SK-N-SH treated with all-trans-retinoic acid at 6 μM for 48 hours (cell line): ENCODE measurements around the gene DDX25.

Experiments
- ATAC-seq: fragments of 200-7000 bp; cut with Tn5 transposase; 3 replicates; pipeline ENCODE4 v1.9.1; 2020; ENCODE audit warnings: mild to moderate bottlenecking, moderate library complexity
- ARNTL ChIP-seq: fragments of 450-650 bp; formaldehyde crosslinking; IDR thresholded peaks from 2 replicates; pipeline ENCODE4 v1.5.0; 2020; ENCODE audit warnings: low read depth, mild to moderate bottlenecking, moderate library complexity, borderline replicate concordance
- CSDC2 ChIP-seq: fragments of 250-450 bp; sonication (Bioruptor Pico); IDR thresholded peaks from 2 replicates; pipeline ENCODE4 v1.5.0; 2020; ENCODE audit warnings: mild to moderate bottlenecking, moderate library complexity
- ESRRG ChIP-seq: fragments of 250-450 bp; sonication (Bioruptor Pico); IDR thresholded peaks from 2 replicates; pipeline ENCODE4 v1.6.1; 2021; ENCODE audit warnings: mild to moderate bottlenecking
- GLIS3 ChIP-seq: fragments of 250-450 bp; sonication (Bioruptor Pico); IDR thresholded peaks from 2 replicates; pipeline ENCODE4 v1.5.0; 2020; ENCODE audit warnings: mild to moderate bottlenecking, moderate library complexity
- ISL1 ChIP-seq: fragments of 250-450 bp; sonication (Bioruptor Pico); IDR thresholded peaks from 2 replicates; pipeline ENCODE4 v2.1.2; 2022; ENCODE audit warnings: mild to moderate bottlenecking, moderate library complexity
- OSR1 ChIP-seq: fragments of 250-450 bp; sonication (Bioruptor Pico); IDR thresholded peaks from 2 replicates; pipeline ENCODE4 v1.8.0; 2022; ENCODE audit warnings: moderate library complexity, mild to moderate bottlenecking, inconsistent platforms
- PPARA ChIP-seq: fragments of 250-450 bp; sonication (Bioruptor Pico); IDR thresholded peaks from 2 replicates; pipeline ENCODE4 v1.5.0; 2020; ENCODE audit warnings: mild to moderate bottlenecking, borderline replicate concordance
- RARB ChIP-seq: fragments of 250-450 bp; sonication (Bioruptor Pico); IDR thresholded peaks from 2 replicates; pipeline ENCODE4 v1.8.0; 2021; ENCODE audit warnings: mild to moderate bottlenecking, moderate library complexity
- SNAI2 ChIP-seq: fragments of 250-450 bp; sonication (Bioruptor Pico); IDR thresholded peaks from 2 replicates; pipeline ENCODE4 v1.5.0; 2020; ENCODE audit warnings: mild to moderate bottlenecking, moderate library complexity
- TCF4 ChIP-seq: fragments of 250-450 bp; sonication (Bioruptor Pico); IDR thresholded peaks from 2 replicates; pipeline ENCODE4 v1.8.0; 2021; ENCODE audit warnings: mild to moderate bottlenecking, moderate library complexity, borderline replicate concordance
- TOX ChIP-seq: fragments of 250-450 bp; sonication (Bioruptor Pico); IDR thresholded peaks from 2 replicates; pipeline ENCODE4 v1.8.0; 2021; ENCODE audit warnings: mild to moderate bottlenecking, moderate library complexity, borderline replicate concordance
- ZFP3 ChIP-seq: fragments of 250-450 bp; sonication (Bioruptor Pico); IDR thresholded peaks from 2 replicates; pipeline ENCODE4 v1.5.0; 2020; ENCODE audit warnings: mild to moderate bottlenecking, moderate library complexity
- ZFP30 ChIP-seq: fragments of 450-650 bp; formaldehyde crosslinking; IDR thresholded peaks from 2 replicates; pipeline ENCODE4 v1.5.0; 2022; ENCODE audit warnings: mild to moderate bottlenecking, moderate library complexity
- ZNF565 ChIP-seq: fragments of 450-650 bp; formaldehyde crosslinking; conservative IDR thresholded peaks from 2 replicates; pipeline ENCODE4 v1.5.0; 2020; ENCODE audit warnings: low read depth, mild to moderate bottlenecking, moderate library complexity
- ZNF70 ChIP-seq: fragments of 450-650 bp; formaldehyde crosslinking; IDR thresholded peaks from 2 replicates; pipeline ENCODE4 v1.5.0; 2020; ENCODE audit warnings: mild to moderate bottlenecking, moderate library complexity
- ZNF8 ChIP-seq: fragments of 450-650 bp; formaldehyde crosslinking; IDR thresholded peaks from 2 replicates; pipeline ENCODE4 v1.5.0; 2020; ENCODE audit warnings: mild to moderate bottlenecking, moderate library complexity
- TF ChIP-seq, protein P1 (sequence below): fragments of 250-450 bp; sonication (Bioruptor Pico); IDR thresholded peaks from 2 replicates; pipeline ENCODE4 v1.8.0; 2021; ENCODE audit warnings: low read depth, mild to moderate bottlenecking, moderate library complexity, borderline replicate concordance
- TF ChIP-seq, protein P2 (sequence below): fragments of 250-450 bp; sonication (Bioruptor Pico); IDR thresholded peaks from 2 replicates; pipeline ENCODE4 v1.5.0; 2020; ENCODE audit warnings: mild to moderate bottlenecking, moderate library complexity
- TF ChIP-seq, protein P3 (sequence below): fragments of 250-450 bp; sonication (Bioruptor Pico); IDR thresholded peaks from 2 replicates; pipeline ENCODE4 v1.8.0; 2020; ENCODE audit warnings: mild to moderate bottlenecking, moderate library complexity, borderline replicate concordance

The DDX25 gene

DNA sequence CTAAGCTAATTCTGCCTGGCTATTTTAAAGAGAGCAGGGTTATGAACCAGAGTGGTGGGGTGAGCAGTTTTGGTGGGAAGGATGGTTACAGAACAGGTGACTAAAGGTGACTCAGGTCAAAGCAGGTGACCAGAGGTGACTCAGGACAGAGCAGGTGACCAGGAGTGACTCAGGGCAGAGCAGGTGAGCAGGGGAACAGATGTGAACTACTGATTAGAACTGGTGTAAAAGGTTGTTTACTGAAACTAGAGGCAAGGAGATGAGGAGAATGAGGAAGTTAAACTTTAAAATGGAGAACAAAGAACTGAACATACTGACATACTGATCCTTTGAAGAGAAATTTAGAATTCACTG lies 32.2 kb upstream of the DDX25 start:
- TF ChIP-seq RARB (CRISPR knock-in tag) (no peak), TOX (CRISPR knock-in tag) (no peak), ZNF8 (CRISPR knock-in tag) (no peak), OSR1 (no peak), CSDC2 (no peak), ZFP30 (CRISPR knock-in tag) (no peak), ESRRG (no peak), TCF4 (CRISPR knock-in tag) (no peak), GLIS3 (CRISPR knock-in tag) (no peak), SNAI2 (CRISPR knock-in tag) (no peak), ARNTL (CRISPR knock-in tag) (no peak)
- TF ChIP-seq, protein P1, sequence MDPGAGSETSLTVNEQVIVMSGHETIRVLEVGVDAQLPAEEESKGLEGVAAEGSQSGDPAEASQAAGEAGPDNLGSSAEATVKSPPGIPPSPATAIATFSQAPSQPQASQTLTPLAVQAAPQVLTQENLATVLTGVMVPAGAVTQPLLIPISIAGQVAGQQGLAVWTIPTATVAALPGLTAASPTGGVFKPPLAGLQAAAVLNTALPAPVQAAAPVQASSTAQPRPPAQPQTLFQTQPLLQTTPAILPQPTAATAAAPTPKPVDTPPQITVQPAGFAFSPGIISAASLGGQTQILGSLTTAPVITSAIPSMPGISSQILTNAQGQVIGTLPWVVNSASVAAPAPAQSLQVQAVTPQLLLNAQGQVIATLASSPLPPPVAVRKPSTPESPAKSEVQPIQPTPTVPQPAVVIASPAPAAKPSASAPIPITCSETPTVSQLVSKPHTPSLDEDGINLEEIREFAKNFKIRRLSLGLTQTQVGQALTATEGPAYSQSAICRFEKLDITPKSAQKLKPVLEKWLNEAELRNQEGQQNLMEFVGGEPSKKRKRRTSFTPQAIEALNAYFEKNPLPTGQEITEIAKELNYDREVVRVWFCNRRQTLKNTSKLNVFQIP (CRISPR knock-in tag) = no peak
- ATAC-seq = no peak

DNA sequence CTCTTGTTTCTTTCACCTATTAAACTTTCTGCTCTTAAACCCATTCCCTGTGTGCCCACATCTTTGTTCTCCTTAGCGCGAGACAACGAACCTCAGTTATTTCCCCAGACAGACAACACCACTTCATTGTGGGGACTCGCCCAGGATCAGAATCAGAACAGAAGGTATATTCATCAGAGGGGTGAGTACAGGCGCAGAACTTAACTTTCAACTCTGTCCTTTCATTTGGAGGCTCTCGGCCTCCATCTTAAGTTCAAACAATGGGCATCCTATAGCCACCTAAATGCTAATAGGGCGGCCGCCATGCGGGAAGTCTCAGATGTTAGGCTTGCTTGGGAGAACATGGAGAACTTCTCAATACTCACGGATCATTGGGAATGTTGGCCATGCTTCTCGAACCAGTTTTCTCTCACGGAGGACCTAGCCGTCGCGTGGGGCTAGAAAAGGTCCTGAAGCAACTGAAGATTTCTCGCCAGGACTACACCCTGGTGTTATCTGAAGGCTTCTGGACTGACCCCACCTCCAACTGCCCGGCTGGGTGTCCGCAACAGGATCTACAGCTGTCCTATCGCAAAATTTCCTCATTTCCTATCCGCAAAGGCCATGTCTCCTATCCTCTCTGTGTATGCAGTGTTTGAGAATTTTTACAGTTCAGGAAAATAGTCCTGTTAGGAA lies 30.3 kb upstream of the DDX25 start:
- peak; percentile 64 for ATAC-seq
- TF ChIP-seq CSDC2 (no peak), ZNF70 (no peak), ZNF565 (CRISPR knock-in tag) (no peak), ARNTL (CRISPR knock-in tag) (no peak)
- TF ChIP-seq, protein P2, sequence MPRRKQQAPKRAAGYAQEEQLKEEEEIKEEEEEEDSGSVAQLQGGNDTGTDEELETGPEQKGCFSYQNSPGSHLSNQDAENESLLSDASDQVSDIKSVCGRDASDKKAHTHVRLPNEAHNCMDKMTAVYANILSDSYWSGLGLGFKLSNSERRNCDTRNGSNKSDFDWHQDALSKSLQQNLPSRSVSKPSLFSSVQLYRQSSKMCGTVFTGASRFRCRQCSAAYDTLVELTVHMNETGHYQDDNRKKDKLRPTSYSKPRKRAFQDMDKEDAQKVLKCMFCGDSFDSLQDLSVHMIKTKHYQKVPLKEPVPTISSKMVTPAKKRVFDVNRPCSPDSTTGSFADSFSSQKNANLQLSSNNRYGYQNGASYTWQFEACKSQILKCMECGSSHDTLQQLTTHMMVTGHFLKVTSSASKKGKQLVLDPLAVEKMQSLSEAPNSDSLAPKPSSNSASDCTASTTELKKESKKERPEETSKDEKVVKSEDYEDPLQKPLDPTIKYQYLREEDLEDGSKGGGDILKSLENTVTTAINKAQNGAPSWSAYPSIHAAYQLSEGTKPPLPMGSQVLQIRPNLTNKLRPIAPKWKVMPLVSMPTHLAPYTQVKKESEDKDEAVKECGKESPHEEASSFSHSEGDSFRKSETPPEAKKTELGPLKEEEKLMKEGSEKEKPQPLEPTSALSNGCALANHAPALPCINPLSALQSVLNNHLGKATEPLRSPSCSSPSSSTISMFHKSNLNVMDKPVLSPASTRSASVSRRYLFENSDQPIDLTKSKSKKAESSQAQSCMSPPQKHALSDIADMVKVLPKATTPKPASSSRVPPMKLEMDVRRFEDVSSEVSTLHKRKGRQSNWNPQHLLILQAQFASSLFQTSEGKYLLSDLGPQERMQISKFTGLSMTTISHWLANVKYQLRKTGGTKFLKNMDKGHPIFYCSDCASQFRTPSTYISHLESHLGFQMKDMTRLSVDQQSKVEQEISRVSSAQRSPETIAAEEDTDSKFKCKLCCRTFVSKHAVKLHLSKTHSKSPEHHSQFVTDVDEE (CRISPR knock-in tag) = no peak

DNA sequence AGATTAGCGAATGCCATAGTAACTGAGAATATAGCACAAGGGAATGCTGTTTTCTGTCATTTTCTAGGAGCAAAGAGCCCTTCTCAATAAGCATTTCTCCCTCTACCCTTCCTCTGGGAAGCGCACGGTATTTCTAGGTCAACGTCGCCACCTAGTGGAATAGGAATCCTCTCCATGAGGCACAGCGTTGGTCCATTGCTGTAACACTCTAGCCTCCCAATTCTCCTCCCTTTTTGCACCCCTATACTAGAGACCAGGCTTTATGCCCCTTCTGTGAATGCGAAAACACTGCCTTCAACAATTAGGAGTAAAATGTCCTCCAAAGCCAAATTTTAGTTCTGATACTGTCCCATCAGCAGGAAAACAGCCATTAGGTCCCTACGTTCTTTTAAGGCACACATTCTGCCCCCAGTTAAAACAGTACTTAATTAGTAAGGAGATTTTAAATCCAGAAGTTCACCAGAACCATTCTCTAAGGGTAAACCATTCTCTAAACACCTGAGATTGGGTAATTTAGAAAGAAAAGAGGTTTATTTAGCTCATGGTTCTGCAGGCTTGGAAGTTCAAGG lies 29.7 kb upstream of the DDX25 start:
- no peak for TF ChIP-seq RARB (CRISPR knock-in tag)
- no peak for TF ChIP-seq TCF4 (CRISPR knock-in tag)
- TF ChIP-seq ESRRG = no peak
- no peak for TF ChIP-seq OSR1
- peak; percentile 100 for ATAC-seq

DNA sequence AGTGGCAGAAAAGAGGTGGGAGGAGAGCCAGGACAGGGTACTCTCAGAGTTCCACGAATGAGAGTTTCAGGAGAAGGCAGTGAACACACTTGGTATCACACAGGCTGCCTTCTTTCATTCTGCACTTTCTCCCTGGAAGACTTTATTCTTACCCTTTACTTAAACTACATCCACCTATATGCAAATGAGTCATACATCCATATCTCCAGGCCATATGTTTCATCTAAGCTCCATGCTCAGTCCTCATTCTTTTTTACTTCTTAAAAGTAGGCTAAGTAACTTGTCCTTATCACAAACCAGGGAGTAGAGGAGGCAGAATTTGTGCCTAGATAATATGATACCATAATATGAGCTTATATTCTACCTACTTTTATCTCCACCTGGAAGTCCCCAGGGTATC lies 23.0 kb upstream of the DDX25 start:
- no peak for ATAC-seq
- TF ChIP-seq ISL1 = no peak
- TF ChIP-seq, protein P3, sequence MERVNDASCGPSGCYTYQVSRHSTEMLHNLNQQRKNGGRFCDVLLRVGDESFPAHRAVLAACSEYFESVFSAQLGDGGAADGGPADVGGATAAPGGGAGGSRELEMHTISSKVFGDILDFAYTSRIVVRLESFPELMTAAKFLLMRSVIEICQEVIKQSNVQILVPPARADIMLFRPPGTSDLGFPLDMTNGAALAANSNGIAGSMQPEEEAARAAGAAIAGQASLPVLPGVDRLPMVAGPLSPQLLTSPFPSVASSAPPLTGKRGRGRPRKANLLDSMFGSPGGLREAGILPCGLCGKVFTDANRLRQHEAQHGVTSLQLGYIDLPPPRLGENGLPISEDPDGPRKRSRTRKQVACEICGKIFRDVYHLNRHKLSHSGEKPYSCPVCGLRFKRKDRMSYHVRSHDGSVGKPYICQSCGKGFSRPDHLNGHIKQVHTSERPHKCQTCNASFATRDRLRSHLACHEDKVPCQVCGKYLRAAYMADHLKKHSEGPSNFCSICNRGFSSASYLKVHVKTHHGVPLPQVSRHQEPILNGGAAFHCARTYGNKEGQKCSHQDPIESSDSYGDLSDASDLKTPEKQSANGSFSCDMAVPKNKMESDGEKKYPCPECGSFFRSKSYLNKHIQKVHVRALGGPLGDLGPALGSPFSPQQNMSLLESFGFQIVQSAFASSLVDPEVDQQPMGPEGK (CRISPR knock-in tag) = no peak
- TF ChIP-seq, protein P2 (CRISPR knock-in tag) = no peak
- TF ChIP-seq PPARA (CRISPR knock-in tag) = no peak
- TF ChIP-seq ZNF565 (CRISPR knock-in tag) = no peak
- TF ChIP-seq, protein P1 (CRISPR knock-in tag) = no peak
- TF ChIP-seq ESRRG = no peak
- no peak for TF ChIP-seq ZFP3
- no peak for TF ChIP-seq ZNF8 (CRISPR knock-in tag)
- TF ChIP-seq GLIS3 (CRISPR knock-in tag) = no peak
- TF ChIP-seq, all 23 proteins: peak for 0
